Right ventricle myocardium inferior (tissue), 1 donor: ENCODE results near the gene UBAC1. TPM values are rescaled to one million over a fixed set of nuclear protein-coding genes. Genes with fewer than 3 reads are reported as not detected.
"Not testable (repeated sequence)": the region's sequence is repeated elsewhere in the genome, so short reads cannot be mapped to it uniquely, and the experiment has no call there.

Experiments
- ATAC-seq: fragments of 200-7000 bp; cut with Tn5 transposase; one replicate; pipeline ENCODE4 v1.9.1; 2020; ENCODE audit warnings: mild to moderate bottlenecking, moderate library complexity
- DNase-seq: peaks from one replicate; pipeline ENCODE4 v3.0.0; 2021; ENCODE audit errors: missing footprints
- intact Hi-C: fragments of 100-400 bp; cut with DNase I; formaldehyde crosslinking; loops from one replicate; pipeline ENCODE4 v1.11.0; 2022
- total RNA-seq: library from RNA; stranded (reverse); fragmentation: NEBNext Ultra II Directional; extraction: Animal tissue kit (Norgen Biotek cat#: 25700); gene quantifications from one replicate; pipeline ENCODE4 v1.2.1, GENCODE V29; 2021
- donor health status: DM: no; HTN: yes; CAD: no; lungs with severe emphysema.

The UBAC1 gene
- total RNA-seq, 1 donor from 2014 or later = 119 TPM

DNA sequence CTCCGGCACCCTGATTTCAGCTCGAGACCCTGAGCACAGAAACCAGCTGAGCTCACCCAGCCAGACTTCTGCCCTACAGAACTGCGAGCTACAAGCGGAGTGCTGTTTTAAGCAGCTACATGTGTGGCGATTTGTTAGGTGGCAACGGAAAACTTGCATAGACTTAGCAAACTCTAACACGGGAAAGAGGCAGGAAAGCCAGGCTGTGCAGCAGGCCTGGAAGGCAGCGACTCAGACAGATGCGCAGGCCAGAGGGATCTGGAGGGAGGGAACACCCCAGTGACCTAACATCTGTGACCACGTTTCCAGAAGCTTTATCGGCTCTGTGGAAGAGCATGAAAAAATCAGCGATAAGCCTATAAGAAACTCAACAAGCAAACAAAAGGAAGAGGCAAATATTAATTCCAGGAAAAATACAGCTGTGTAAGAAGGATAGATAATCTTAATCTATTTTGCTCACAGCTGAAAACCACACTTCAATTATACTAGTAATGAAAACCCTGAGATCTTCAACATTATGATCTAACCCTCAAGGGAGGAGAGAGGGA lies 11.0 kb downstream of the UBAC1 start:
- DNase-seq (peak; percentile 4), ATAC-seq (no peak)
- intact Hi-C loops = loop anchor here (10.0 kb wide), 1 partner anchor 735 kb away; no protein-coding TSS in a partner anchor

DNA sequence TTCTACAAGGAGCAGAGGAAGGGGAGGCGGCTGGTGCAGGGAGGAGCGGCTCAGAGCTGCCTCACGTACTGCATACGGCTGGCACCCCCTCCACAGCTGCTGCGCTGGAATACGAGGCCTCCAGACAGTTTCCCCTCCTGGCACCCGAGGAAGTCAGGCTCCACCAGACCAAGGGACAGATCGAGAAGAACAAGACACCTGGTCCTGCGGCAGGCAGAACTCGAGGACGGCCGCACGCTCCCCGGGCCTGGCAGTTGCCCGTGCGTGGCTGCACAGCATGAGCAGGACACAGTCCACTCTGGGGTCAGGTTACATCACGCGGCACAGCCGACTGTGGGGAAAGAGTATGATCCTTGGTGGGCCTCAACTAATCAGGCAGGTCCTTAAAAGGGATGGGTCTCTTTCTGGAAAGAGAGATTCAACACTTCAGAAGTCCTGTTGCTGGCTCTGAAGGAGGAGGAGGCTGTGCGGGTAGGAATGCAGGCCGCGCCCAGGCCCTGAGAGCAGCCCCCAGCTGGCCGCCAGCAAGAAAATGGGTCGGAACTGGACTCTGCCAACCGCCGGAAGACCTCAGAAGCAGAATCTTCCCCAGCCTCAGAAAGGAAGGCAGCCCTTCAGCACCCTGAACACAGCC lies 11.6 kb downstream of the UBAC1 start:
- ATAC-seq = no peak
- intact Hi-C loops = loop anchor here (5.0 to 10.0 kb wide), 3 partner anchors 42 to 735 kb away; partner anchors contain the start of gene CAMSAP1
- peak; percentile 70 for DNase-seq

DNA sequence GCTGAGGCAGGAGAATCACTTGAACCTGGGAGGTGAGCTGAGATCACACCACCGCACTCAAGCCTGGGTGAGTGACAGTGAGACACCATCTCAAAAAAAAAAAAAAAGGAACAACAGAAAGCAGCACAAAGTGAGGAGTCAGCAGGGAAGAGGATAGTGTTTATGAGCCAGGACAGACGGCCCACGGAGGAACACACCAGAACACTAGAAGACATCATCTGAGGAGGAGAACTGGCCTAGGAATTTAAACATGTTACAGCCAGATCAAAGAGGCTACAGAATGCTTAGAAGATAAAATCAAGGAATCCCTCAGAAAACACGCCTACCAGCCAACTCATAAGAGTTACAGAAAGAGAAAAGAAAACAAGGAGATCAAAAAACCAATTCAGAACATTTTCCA lies 12.2 kb downstream of the UBAC1 start:
- ATAC-seq (no peak), DNase-seq (no peak)
- intact Hi-C loops = loop anchor here (5.0 to 10.0 kb wide), 2 partner anchors 42 to 84 kb away; partner anchors contain the start of gene CAMSAP1

DNA sequence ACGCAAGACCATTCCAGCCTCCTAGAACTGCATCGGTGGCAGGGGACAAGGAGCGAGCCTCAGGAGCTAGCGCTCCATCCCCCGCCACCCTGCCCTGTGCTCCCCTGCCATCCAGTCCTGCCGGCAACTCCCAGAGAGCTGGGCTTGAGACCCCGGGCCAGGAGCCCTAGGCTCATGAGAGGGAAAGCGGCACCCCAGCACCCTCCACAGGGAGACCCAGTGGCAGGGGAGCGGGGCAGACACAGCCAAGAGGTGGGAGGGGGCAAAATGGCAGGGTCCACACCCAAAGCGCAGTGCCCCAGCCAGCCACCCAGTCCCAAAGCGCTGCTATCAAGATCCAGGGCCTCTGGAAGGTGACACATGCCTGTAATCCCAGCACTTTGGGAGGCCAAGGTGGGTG lies 12.7 kb downstream of the UBAC1 start:
- no peak for ATAC-seq
- intact Hi-C loops = loop anchor here (5.0 to 10.0 kb wide), 2 partner anchors 41 to 84 kb away; partner anchors contain the start of gene CAMSAP1
- peak; percentile 23 for DNase-seq

DNA sequence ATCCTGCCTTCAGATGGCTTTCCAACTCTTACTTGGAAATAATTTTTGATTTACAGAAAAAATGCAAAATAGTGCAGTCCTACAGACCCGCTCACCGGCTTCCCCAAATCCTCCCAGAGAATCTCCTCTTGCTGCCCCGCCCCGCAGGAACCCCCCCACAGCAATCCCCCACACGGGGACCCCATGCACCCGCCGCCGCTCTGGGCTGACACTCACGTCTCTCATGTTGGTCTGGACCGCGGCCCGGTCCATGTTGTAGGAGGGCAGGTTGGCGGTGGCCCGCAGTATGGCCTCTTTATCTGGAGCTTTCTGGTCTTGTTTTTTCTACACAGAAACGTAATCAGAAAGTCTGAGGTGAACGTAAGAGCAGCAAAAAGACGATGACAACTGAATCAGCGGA lies 13.6 kb downstream of the UBAC1 start:
- intact Hi-C loops = loop anchor here (5.0 to 10.0 kb wide), 2 partner anchors 40 to 83 kb away; partner anchors contain the start of gene CAMSAP1
- peak; percentile 50 for DNase-seq
- ATAC-seq = no peak

DNA sequence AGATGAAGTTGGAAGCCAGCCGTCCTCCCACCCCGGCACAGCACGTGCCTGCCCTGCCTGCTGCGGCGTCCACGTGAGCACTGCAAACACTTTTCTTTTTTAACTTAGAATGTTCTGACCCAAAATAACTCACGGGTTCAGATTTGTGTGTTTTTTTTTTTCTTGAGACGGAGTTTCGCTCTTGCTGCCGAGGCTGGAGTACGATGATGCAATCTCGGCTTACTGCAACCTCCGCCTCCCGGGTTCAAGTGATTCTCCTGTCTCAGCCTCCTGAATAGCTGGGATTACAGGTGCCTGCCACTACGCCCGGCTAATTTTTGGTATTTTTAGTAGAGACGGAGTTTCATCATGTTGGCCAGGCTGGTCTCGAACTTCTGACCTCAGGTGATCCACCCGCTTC lies 14.1 kb downstream of the UBAC1 start:
- not testable (repeated sequence) for ATAC-seq
- DNase-seq = peak; percentile 1
- intact Hi-C loops = loop anchor here (5.0 to 10.0 kb wide), 2 partner anchors 40 to 82 kb away; partner anchors contain the start of gene CAMSAP1

DNA sequence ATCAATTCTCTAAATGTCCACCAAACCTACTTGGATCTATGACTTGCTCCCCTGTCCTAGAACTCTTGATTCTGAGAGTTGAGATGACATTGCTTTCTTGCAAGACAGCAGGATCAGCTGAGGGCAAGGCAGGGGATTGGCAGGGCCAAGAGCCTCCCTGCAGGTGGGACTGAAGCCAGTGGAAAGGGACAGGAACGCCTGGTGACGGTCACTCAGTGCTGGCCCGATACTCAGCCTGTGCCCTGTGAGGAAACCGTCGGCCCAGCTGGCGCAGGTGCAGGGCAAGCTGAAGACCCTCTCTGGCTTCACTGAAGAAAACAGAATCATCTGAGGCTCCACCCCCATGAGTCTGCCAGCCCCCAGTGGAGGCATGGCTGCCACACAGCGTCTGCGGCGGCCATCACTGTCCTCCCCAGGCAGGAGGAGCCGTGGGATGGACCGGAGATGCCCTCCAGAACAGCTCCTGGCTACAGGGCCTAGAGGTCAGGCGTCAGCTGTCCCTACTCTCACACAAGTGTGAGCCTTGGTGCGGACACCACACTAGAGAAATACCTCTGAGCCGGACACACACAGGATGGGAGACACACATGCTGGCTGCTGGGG lies 14.7 kb downstream of the UBAC1 start:
- ATAC-seq (peak; percentile 36), DNase-seq (peak; percentile 50)
- intact Hi-C loops = loop anchor here (5.0 to 10.0 kb wide), 2 partner anchors 39 to 82 kb away; partner anchors contain the start of gene CAMSAP1

DNA sequence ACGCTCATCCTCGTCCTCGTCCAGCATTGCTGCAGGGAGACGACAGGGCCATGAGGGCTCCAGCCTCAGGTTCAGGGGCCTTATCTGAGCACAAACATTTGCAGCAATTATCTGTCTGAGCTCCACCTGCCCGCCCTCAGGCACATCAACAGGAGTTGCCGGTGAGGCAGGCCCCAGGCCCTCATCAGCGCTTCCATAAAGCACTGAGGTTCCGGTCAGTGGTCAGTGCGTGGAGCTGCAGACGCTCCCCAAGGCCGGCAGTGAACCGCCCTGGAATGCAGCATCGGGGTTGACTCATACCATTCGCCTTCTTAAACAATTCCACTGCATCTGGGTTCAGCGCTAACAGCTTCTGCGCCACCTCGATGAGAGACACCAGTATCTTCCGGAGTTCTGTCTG lies 15.2 kb downstream of the UBAC1 start:
- intact Hi-C loops = loop anchor here (5.0 to 10.0 kb wide), 2 partner anchors 39 to 81 kb away; partner anchors contain the start of gene CAMSAP1
- DNase-seq (peak; percentile 22), ATAC-seq (no peak)

DNA sequence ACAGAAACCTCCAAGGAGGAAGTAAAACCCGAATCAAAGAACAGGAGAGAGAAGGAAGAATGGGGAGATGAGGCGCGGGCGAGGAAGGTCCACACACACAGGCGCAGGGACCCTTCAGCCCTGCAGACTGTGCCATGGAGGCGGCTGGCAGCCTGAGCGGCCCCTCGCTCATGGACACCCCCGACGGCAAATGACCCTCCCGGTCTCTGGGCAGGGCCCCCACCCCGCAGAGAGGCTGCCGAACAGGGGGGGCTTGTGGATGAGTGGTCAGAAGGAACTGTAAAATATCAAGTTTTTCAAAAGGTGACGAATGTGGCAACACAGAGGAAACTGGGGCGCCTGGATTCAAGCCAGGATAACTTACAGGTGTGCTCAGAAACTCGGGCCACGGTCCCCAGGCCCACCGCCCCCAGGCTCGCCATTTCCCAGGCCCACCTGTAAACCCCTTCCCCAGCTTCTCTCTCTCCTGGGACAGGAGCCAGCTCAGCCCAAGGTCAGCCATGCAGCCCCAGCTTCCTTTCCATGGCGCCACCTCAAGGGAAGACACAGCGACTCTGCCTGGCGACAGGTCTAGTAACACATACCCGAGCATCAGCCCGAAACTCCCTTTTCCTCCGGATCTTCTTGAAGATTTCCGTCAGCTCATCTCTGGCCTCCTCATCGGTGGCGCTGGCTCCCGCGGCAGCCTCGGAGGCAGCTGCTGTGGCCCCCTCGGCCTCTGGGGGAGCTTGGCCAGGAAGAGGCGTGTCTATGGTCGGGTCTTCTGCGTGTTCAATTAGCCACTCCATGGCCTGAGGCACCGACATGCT lies 16.5 kb downstream of the UBAC1 start:
- peak; percentile 31 for DNase-seq
- intact Hi-C loops = loop anchor here (5.0 to 10.0 kb wide), 2 partner anchors 37 to 80 kb away; partner anchors contain the start of gene CAMSAP1
- ATAC-seq = no peak

DNA sequence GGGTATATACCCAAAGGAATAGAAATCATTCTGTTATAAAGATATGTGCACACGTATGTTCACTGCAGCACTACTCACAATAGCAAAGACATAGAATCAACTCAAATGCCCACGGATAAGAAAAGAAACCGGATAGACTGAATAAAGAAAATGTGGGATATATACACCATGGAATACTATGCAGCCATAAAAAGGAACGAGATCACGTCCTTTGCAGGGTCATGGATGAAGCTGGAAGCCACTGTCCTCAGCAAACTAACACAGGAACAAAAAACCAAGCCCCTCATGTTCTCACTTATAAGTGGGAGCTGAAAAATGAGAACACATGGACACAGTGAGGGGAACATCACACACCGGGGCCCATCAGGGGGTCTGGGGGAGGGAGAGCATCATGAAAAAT lies 17.6 kb downstream of the UBAC1 start:
- intact Hi-C loops = loop anchor here (10.0 kb wide), 1 partner anchor 79 kb away; no protein-coding TSS in a partner anchor
- ATAC-seq, DNase-seq: not testable (repeated sequence)

DNA sequence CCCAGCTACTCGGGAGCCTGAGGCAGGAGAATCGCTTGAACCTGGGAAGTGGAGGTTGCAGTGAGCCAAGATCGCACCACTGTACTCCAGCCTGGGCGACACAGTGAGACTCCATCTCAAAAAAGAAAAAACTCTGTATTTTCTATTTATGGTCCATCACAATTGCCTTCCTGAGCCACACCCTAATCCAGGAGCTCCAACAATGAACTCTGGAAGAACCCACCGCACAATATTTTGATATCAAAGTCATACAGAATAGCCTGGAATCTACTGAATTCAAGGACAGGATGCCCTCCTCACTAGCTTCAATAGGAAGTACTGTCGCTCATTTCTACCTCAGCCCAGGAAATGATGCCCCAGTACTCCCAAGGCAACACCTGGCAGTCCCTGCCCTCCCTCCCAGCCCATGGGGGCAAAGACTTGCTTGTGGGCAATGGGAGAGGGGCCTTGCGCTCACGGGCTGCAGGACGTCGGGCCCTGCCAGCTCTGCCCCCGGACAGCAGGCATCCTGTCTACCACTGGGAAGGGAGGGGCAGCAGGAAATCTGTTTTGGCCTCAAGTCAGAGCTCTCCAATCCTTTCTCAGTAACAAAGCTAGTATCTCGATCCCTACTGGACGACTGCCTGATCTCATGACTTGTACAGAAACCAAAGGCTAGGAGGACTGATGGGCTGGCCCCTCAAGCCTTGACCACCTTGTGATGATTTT lies 19.7 kb downstream of the UBAC1 start:
- ATAC-seq = no peak
- intact Hi-C loops = loop anchor here (10.0 kb wide), 1 partner anchor 77 kb away; no protein-coding TSS in a partner anchor
- DNase-seq = no peak

DNA sequence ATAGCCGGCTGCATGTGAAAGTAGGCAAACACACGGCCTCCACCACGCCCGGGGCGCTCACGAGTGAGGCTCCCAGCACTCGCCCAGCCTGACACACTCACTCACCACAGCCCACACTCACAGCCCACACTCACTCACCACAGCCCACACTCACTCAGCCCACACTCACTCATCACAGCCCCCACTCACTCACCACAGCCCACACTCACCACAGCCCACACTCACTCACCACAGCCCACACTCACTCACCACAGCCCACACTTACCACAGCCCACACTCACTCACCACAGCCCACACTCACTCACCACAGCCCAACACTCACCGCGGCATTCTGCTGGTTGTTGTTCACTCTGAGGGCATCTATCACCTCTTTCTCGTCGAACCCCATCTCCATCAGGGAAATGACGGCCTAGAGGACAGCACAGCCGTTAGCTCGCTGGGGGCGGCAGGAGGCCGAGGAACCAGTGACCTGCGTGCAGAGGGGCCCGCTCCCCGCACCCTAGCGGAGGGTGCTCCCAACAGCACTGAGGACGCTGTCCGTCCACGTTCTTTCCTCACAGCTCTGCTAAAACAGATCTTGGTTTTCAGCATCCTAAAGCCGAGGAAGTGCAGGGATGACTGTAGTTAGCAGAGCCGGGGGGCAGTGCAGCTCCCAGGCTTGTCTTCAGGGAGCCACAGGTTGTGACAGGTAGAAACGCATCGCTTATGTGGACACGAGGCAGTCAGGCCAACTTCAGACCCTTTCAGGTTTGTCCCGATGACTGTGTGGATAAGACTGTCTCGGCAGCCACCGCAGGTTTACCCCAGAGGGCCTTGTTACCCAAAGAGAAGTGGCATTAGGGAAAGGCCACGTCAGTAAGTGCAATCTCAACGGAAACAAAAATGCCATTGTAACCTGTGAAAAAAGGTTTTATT lies 21.6 kb downstream of the UBAC1 start:
- ATAC-seq (no peak), DNase-seq (no peak)
- intact Hi-C loops = loop anchor here (10.0 kb wide), 1 partner anchor 75 kb away; no protein-coding TSS in a partner anchor

DNA sequence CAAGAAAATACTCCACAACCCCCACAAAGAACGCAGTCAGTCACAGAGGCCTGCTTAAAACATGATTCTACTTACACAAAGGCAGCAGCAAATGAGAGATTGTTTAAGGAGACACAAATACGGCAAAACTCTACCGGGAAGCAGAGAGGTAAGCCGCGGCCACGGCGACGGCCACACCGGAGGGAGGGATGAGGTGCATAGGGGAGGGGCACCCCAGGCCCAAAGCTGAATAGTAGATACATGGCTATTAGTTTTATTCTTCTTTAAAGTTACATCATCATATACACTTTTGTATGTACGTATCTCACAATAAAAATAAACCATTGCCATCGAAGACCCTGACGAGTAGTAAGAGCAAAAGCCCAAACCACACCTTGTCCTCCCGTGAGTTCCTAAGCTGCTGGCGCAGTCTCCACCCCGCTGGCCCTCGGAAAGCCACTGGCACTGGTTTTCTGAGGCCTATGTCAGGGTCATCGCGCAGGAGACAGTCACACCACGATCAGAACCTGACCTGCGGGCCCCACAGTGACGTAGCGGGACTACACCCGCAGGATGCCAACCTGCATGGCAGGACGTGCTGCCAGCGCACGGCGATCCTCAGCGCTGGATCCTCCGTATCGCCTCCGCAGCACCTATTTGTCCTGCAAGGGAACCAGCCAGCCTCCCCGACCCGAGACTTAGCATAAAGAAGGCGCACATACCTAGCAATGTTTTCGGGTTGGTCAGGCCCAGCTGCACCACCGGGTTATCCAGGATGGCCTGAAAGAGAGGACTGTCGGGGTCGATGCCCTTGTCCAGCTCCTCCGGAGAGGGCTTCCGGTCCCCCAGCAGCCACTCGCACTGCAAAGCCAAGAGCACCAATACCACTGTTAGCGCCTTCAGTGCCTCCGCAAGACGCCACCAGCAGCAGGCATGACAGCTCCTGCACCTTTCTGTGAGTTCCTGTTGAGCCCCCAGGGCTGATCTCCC lies 23.4 kb downstream of the UBAC1 start:
- intact Hi-C loops = no loop called here
- ATAC-seq = no peak

DNA sequence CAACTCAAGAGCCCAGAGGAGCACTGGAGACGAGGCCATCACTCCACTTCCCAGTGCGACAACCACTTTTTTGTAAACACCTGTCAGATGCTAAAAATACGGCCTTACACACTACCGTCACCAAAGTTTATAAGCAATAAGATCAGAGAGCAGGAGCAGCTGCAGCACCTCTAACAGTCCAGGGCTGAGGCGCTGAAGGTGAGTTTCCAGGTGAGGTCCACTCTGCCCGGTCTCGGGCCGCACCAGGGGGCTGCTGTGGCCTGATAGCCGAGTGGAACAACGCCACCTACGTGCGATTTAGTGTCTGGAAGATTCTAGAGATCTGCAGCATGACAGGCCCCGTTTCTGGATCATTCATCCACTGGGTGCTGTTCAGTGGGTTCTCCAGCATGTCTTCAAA lies 28.1 kb downstream of the UBAC1 start:
- intact Hi-C loops = no loop called here
- no peak for DNase-seq
- ATAC-seq = no peak

More for the DNA sequence above, 23.4 kb downstream of the UBAC1 start:
- no peak for DNase-seq

DNA sequence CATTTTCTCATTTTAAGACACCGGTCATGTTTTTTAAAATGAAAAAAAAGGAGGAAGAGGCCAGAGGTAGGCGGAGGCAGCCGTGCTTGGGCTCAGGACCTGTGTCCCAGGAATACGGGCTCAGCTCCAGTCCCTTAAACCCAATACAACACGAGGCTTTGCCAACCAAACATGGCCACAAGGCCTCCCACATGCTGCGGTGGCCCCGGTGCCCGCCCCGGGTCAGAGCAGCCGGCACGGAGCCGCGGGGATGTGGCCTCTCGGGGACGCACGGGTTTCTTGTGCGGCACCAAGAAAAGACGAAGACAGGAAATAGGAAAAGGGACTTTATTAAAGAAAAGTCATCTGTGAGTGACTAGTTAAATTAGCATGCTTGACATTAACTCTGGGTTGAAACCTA lies 28.5 kb downstream of the UBAC1 start:
- DNase-seq (no peak), ATAC-seq (no peak)
- intact Hi-C loops = no loop called here

DNA sequence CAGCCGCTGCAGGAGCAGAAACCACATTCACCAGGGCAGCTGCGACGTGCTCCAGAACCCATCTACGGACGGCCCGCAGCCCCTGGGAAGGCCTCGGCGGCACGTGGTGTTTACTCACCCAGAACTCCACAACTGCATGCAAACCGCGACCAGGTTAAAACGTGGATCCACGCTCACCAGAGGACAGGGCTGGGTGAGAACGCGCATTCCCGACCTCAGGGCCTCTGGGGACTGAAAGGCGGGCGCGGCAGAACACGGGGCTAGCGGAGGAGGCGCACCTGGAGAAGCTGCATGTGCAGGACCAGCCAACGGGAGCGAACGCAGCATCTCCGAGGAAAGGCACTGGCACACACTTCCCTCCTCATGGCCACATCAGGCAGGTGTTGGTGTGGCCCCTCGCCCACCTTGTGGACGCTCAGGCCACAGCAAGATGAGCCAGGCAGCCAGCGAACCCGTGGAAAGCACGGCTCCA lies 29.8 kb downstream of the UBAC1 start:
- ATAC-seq = no peak
- intact Hi-C loops = no loop called here
- DNase-seq = no peak
